C4-2B (cell line): Measurements from ENCODE around the gene ASCC3.

Experiments used
- CTCF ChIP-seq: fragments of 450-650 bp; conservative IDR thresholded peaks from 2 replicates; pipeline ENCODE4 v1.5.1; 2017; ENCODE audit warnings: mild to moderate bottlenecking
- ZFX ChIP-seq: fragments of 450-650 bp; IDR thresholded peaks from 2 replicates; pipeline ENCODE4 v1.6.1; 2017

- TF ChIP-seq CTCF (no peak), ZFX (no peak)
These were observed 405.4 kb downstream of the ASCC3 start for GRCh38 chr6:100475554-100476320.
